NCI-H510A (cell line): ENCODE results near the gene IQCK.
"Not testable (repeated sequence)": the region's sequence is repeated elsewhere in the genome, so short reads cannot be mapped to it uniquely, and the experiment has no call there.

ENCODE experiments used
- DNase-seq: peaks from one replicate; lab custom pipeline; 2025; lab: John Stamatoyannopoulos, UW

IQCK gene

GRCh38 chr16:19760356-19761060 lies 42.4 kb downstream of the IQCK start:
- DNase-seq = no peak

- DNase-seq = no peak
Observed at GRCh38 chr16:19765860-19766553, 47.9 kb downstream of the IQCK start.

GRCh38 chr16:19766554-19766884 lies 48.4 kb downstream of the IQCK start:
- DNase-seq = no peak

- no peak for DNase-seq
Observed at GRCh38 chr16:19766988-19767387, 48.9 kb downstream of the IQCK start.

DNA sequence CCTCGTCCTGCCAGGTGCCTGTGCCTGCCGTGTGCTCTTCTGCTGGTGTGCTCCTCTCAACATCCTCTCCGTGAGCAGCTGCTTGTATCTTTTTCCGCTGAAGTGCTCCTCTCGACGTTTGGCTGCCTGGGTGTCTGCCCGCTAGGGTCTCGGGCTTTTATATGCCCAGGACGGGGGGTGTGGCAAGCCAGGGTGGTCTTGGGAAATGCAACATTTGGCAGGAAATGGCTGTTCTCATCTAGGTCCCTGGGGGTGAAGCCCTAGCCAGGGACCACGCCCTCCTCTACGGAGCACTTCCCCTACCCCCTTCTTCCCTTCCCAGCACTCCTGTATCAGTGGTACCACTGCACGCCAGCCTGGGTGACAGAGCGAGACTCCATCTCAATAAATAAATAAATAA lies 49.4 kb downstream of the IQCK start:
- DNase-seq = no peak

DNA sequence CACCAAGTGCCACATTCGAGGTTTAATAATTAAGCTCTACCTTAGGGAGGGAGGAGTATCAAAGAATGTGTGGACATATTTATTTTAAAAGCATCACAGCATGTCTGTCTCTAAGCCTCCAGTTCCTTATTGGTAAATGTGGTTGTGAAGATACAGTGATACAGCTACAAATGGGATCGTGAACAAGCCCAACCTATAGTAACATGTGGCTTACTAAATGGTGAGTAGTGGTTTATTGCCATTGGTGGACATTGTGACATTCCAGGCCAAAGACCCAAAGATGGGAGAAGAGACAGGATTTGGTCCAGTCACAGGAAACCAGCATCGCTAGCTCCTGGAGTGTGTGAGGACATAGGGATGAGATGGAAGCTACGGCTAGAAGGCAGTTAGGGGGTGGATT lies 51.2 kb downstream of the IQCK start:
- no peak for DNase-seq

- DNase-seq = no peak
Observed at GRCh38 chr16:19771040-19771439, 53.0 kb downstream of the IQCK start.

- no peak for DNase-seq
Observed at GRCh38 chr16:19771796-19772195, 53.7 kb downstream of the IQCK start.

DNA sequence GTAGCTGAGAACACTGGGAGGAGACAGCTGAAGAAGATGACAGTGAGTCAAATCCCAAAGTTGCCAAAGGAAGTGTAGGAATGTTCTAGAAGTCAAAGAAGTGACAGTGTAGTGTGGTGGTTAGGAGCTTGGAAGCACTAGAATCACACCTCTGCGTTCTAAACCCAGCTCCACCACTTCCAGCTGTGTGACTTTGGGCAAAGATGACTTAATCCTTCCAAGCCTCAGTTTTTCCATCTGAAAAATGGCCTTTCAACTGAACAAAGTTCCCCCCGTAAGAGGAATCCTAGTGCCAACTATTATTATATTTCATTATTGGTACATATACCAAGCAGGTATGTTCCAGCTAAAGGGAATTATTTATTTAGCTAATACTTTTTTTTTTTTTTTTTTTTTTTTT lies 56.0 kb downstream of the IQCK start:
- DNase-seq = no peak

GRCh38 chr16:19776147-19776546 lies 58.1 kb downstream of the IQCK start:
- DNase-seq = no peak

DNA sequence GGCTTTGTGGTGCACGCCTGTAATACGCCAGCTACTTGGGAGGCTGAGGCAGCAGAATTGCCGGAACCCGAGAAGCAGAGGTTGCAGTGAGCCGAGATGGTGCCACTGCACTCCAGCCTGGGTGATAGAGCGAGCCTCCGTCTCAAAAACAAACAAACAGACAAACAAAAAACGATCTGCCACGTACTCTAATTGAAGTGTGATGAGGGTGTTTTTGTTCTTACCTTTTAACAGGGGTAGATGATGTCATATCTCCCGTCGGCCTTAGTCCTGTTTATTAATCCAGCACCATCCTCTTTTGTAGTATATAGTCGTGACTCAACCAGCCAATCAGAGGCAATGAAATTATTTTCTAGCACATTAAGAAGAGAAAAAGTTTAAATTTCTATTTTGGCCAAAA lies 58.5 kb downstream of the IQCK start:
- no peak for DNase-seq

DNA sequence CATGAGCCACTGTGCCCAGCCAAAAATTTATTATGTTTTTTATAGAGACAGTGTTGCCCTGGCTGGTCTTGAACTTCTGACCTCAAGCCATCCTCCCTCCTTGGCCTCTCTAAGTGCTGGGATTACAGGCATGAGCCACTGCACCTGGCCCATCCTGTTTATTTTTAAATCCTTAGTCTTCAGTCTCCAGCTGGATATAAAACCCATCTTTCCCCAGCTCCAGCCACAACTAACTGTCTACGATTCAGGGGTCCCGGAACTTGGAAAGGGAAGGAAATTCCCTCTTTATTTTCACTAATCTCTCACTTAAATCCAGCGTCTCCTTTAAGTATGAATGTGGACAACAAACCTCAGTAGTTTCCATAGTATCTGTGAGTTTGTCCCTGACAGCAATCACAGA lies 62.2 kb downstream of the IQCK start:
- no peak for DNase-seq

GRCh38 chr16:19781226-19781625 lies 63.2 kb downstream of the IQCK start:
- no peak for DNase-seq

- DNase-seq = no peak
Observed at GRCh38 chr16:19783363-19784182, 65.5 kb downstream of the IQCK start.

GRCh38 chr16:19784183-19784736 lies 66.2 kb downstream of the IQCK start:
- DNase-seq = no peak

DNA sequence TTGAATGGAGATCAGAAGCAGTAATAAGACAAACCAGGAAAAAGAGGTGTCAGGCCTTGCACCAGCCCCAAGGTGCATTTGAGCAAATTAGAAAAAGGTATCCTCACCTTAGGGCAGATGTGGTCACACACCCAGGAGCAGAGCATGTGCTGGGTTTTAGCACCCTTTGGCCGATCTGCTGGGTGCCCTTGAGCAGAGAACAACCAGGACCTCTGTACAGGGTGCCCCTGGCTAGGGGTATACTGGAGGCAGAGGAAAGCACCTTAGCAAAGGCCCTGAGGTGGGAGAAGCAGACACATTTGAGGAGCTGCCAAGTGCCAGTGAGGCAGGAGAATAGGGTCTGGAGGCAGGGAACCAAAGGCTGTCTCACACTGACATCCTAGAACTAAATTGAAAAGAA lies 67.0 kb downstream of the IQCK start:
- no peak for DNase-seq

- DNase-seq = no peak
Observed at GRCh38 chr16:19785512-19786130, 67.5 kb downstream of the IQCK start.

DNA sequence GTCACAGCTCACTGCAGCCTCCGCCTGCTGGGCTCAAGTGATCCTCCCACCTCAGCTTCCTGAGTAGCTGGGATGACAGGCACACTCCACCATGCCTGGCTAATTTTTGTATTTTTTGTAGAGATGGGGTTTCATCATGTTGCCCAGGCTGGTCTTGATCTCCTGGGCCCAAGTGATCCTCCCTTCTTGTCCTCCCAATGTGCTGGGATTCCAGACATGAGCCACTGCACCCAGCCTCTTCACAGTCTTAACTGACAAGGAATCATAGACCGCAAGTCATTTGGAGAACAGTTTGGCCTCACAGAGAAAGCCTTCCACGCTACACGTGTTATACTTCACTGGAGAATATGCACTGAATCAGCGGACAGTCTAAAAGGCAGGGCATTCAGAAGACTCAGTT lies 83.3 kb downstream of the IQCK start:
- not testable (repeated sequence) for DNase-seq

DNA sequence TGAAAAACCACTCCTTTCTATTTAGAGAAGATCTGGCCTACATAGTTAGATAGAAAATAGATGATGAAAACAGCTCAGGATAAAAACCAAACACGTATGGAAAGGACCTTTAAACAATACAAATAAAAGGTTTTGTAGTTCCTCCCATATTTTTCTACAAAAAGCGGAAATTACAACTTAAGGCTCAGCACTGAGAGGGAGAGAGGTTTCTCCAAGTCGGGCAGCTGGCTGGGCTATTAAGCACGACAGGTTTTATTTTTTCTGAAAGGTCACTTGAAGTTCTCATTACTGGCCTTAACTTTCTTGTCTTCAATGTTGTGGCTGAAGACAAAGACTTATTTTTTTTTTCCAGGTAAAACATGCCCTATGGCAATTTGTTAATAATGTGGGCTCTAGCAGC lies 83.8 kb downstream of the IQCK start:
- not testable (repeated sequence) for DNase-seq

GRCh38 chr16:19802612-19803011 lies 84.5 kb downstream of the IQCK start:
- no peak for DNase-seq

DNA sequence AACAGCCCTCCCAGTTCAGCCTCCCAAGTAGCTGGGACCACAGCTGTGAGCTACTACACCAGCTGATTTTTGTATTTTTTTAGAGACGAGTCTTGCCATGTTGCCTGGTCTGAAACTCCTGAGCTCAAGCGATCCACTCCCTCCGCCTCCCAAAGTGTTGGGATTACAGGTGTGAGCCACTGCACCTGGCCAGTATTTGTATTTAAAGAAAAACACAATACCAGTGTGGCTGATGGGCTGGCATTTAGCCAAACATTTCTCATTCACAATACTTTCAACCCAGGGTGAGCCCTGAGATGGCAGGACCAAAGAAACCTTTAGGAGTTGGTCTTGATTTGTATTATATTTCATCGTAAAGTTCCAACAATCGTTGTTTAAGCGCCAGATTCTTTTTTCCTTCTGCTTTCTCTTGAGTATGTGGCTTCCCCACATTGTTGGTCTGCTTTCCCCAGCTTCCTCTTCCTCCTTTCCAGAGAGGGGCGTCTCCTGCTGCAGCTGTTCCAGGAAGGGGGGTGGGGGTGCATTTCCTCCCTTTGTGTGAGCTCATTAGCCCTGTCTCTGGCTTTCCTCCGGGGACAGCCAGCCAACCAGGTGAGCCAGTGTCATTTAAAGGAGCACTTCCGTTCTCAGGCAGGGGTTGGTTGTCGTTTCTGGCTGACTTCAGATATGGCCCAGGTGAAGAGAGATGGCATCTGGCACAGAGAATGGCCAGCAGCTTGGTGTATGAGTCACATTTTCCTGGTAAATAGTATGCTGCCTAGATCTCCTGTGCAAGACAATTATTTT lies 86.7 kb downstream of the IQCK start:
- DNase-seq = peak; percentile 98
